SK-N-MC (cell line): Measurements from ENCODE around the gene CYFIP2.

Experiments
- EZH2 ChIP-seq: fragments of 200-600 bp; sonication (generic); IDR thresholded peaks from one replicate; pipeline ENCODE4 v1.6.1; 2017; ENCODE audit warnings: antibody characterized with exemption
- POLR2AphosphoS5 ChIP-seq: IDR thresholded peaks from 2 replicates; pipeline ENCODE4 v1.6.1; 2012; ENCODE audit warnings: mild to moderate bottlenecking, low read depth, low read length, borderline replicate concordance

GRCh38 chr5:157245476-157245875 lies 20.4 kb upstream of the CYFIP2 start:
- TF ChIP-seq POLR2AphosphoS5 (no peak), EZH2 (no peak)
